GM23338 (cell line): Measurements from ENCODE around the gene LSM14A.

Experiments used
- CREB1 ChIP-seq: fragments of 250-450 bp; sonication (Bioruptor Pico); IDR thresholded peaks from 2 replicates; pipeline ENCODE4 v1.5.0; 2020; ENCODE audit warnings: low read depth, mild to moderate bottlenecking, moderate library complexity
- CTCF ChIP-seq, 2 experiments: fragments of 200-600 bp in 1 of 2; sonication (generic) in 1 of 2; conservative IDR thresholded peaks; 2 replicates each; pipeline versions ENCODE4 v1.5.1 to v1.6.1; 2016 to 2017; ENCODE audit warnings: antibody characterized with exemption in 2 of 2, low read depth in 2 of 2, mild to moderate bottlenecking in 2 of 2, moderate library complexity in 1 of 2
- ETS1 ChIP-seq: IDR thresholded peaks from 2 replicates; pipeline ENCODE4 v1.6.1; 2016; ENCODE audit warnings: antibody characterized with exemption
- EZH2 ChIP-seq: fragments of 200-600 bp; sonication (generic); IDR thresholded peaks from one replicate; pipeline ENCODE4 v1.8.0; 2017; ENCODE audit warnings: antibody characterized with exemption, mild to moderate bottlenecking, low read depth; ENCODE audit not compliant: unreplicated experiment
- EZH2phosphoT487 ChIP-seq: fragments of 200-600 bp; sonication (generic); IDR thresholded peaks from one replicate; pipeline ENCODE4 v1.8.1; 2018; ENCODE audit warnings: antibody characterized with exemption; ENCODE audit not compliant: unreplicated experiment
- NANOG ChIP-seq: IDR thresholded peaks from 2 replicates; pipeline ENCODE4 v1.6.1; 2016; ENCODE audit warnings: antibody characterized with exemption, borderline replicate concordance
- POLR2AphosphoS5 ChIP-seq: IDR thresholded peaks from 2 replicates; pipeline ENCODE4 v1.6.1; 2016; ENCODE audit warnings: antibody characterized with exemption, low read depth
- REST ChIP-seq: IDR thresholded peaks from one replicate; pipeline ENCODE4 v1.6.1; 2018; ENCODE audit warnings: antibody characterized with exemption; ENCODE audit not compliant: unreplicated experiment
- ZNF114 ChIP-seq: fragments of 250-450 bp; sonication (Bioruptor Pico); IDR thresholded peaks from 2 replicates; pipeline ENCODE4 v1.5.0; 2020; ENCODE audit warnings: mild to moderate bottlenecking, moderate library complexity
- ZNF462 ChIP-seq: fragments of 250-450 bp; sonication (Bioruptor Pico); IDR thresholded peaks from 2 replicates; pipeline ENCODE4 v1.5.0; 2020; ENCODE audit warnings: mild to moderate bottlenecking, moderate library complexity

GRCh38 chr19:34181111-34181864, 9.0 kb downstream of the LSM14A start:
- TF ChIP-seq CTCF (conservative IDR thresholded peaks at IDR 0.05; ENCODE audit: low read depth in 2 of 2), result no peak
- no peak for TF ChIP-seq EZH2phosphoT487
- no peak for TF ChIP-seq EZH2
- TF ChIP-seq POLR2AphosphoS5, result no peak
- TF ChIP-seq REST, result no peak
- no peak for TF ChIP-seq CREB1 (CRISPR knock-in tag)
- TF ChIP-seq NANOG, result no peak
- no peak for TF ChIP-seq ETS1
- no peak for TF ChIP-seq ZNF462 (CRISPR knock-in tag)
- TF ChIP-seq ZNF114 (CRISPR knock-in tag), result no peak
